ENCODE measurements around the gene LRRC26.
"Not testable (repeated sequence)": the region's sequence is repeated elsewhere in the genome, so short reads cannot be mapped to it uniquely, and the experiment has no call there.

The LRRC26 gene

GRCh38 chr9:137128158-137128861, 41.5 kb downstream of the LRRC26 start:
- H3K9me3 ChIP-seq (ENCODE audit: control insufficient read depth in 2 of 2, low read length in 2 of 2), result peaks cover 0 to 3% of the 10 kb centered on the region in 2 donors
- H3K4me1 ChIP-seq (ENCODE audit: control insufficient read depth, insufficient read depth, low read length), result peaks cover 17% of the 10 kb centered on the region
- no peak overlapping the region for H3K9ac ChIP-seq (ENCODE audit: low read length in 2 of 2)
- H3K27me3 ChIP-seq (ENCODE audit: control insufficient read depth in 1 of 2, insufficient read depth in 2 of 2, low read length in 2 of 2), result peaks cover 0 to 4% of the 10 kb centered on the region in 2 donors
- peak overlapping the region; percentile 64 to 76 for H3K4me3 ChIP-seq (ENCODE audit: low read length in 2 of 2)
- no peak overlapping the region for H3K27ac ChIP-seq (ENCODE audit: low read length)
- H3K36me3 ChIP-seq (ENCODE audit: control insufficient read depth in 2 of 2, insufficient read depth in 2 of 2, low read length in 2 of 2), result no peaks in the 10 kb centered on the region

GRCh38 chr9:137127301-137128157, 42.3 kb downstream of the LRRC26 start:
- H3K36me3 ChIP-seq (ENCODE audit: control insufficient read depth in 2 of 2, insufficient read depth in 2 of 2, low read length in 2 of 2), result no peaks in the 10 kb centered on the region
- H3K27me3 ChIP-seq (ENCODE audit: control insufficient read depth in 1 of 2, insufficient read depth in 2 of 2, low read length in 2 of 2), result peaks cover 0 to 4% of the 10 kb centered on the region in 2 donors
- H3K9ac ChIP-seq (ENCODE audit: low read length in 2 of 2), result no peak overlapping the region
- peaks cover 17% of the 10 kb centered on the region for H3K4me1 ChIP-seq (ENCODE audit: control insufficient read depth, insufficient read depth, low read length)
- H3K9me3 ChIP-seq (ENCODE audit: control insufficient read depth in 2 of 2, low read length in 2 of 2), result peaks cover 0 to 3% of the 10 kb centered on the region in 2 donors
- H3K4me3 ChIP-seq (ENCODE audit: low read length in 2 of 2), result peak overlapping the region in 1 of 2 donors; percentile 35
- H3K27ac ChIP-seq (ENCODE audit: low read length), result no peak overlapping the region

GRCh38 chr9:137126786-137127185, 43.1 kb downstream of the LRRC26 start:
- H3K4me1 ChIP-seq (ENCODE audit: control insufficient read depth, insufficient read depth, low read length), result peaks cover 17% of the 10 kb centered on the region
- H3K9me3 ChIP-seq (ENCODE audit: control insufficient read depth in 2 of 2, low read length in 2 of 2), result peaks cover 0 to 3% of the 10 kb centered on the region in 2 donors
- H3K27me3 ChIP-seq (ENCODE audit: control insufficient read depth in 1 of 2, insufficient read depth in 2 of 2, low read length in 2 of 2), result peaks cover 0 to 4% of the 10 kb centered on the region in 2 donors
- no peak overlapping the region for H3K27ac ChIP-seq (ENCODE audit: low read length)
- H3K36me3 ChIP-seq (ENCODE audit: control insufficient read depth in 2 of 2, insufficient read depth in 2 of 2, low read length in 2 of 2), result no peaks in the 10 kb centered on the region
- H3K4me3 ChIP-seq (ENCODE audit: low read length in 2 of 2), result no peak overlapping the region
- H3K9ac ChIP-seq (ENCODE audit: low read length in 2 of 2), result no peak overlapping the region

GRCh38 chr9:137123952-137124462, 45.8 kb downstream of the LRRC26 start:
- not testable (repeated sequence) for H3K9me3 ChIP-seq (ENCODE audit: control insufficient read depth in 2 of 2, low read length in 2 of 2); H3K36me3 ChIP-seq (ENCODE audit: control insufficient read depth in 2 of 2, insufficient read depth in 2 of 2, low read length in 2 of 2); H3K27ac ChIP-seq (ENCODE audit: low read length); H3K4me3 ChIP-seq (ENCODE audit: low read length in 2 of 2); H3K27me3 ChIP-seq (ENCODE audit: control insufficient read depth in 1 of 2, insufficient read depth in 2 of 2, low read length in 2 of 2); H3K9ac ChIP-seq (ENCODE audit: low read length in 2 of 2)
- peaks cover 11% of the 10 kb centered on the region for H3K4me1 ChIP-seq (ENCODE audit: control insufficient read depth, insufficient read depth, low read length)

GRCh38 chr9:137123468-137123837, 46.4 kb downstream of the LRRC26 start:
- H3K4me1 ChIP-seq (ENCODE audit: control insufficient read depth, insufficient read depth, low read length), result peaks cover 5% of the 10 kb centered on the region
- H3K9me3 ChIP-seq (ENCODE audit: control insufficient read depth in 2 of 2, low read length in 2 of 2), result no peaks in the 10 kb centered on the region
- H3K27me3 ChIP-seq (ENCODE audit: control insufficient read depth in 1 of 2, insufficient read depth in 2 of 2, low read length in 2 of 2), result no peaks in the 10 kb centered on the region
- no peaks in the 10 kb centered on the region for H3K36me3 ChIP-seq (ENCODE audit: control insufficient read depth in 2 of 2, insufficient read depth in 2 of 2, low read length in 2 of 2)
- no peak overlapping the region for H3K9ac ChIP-seq (ENCODE audit: low read length in 2 of 2)
- no peak overlapping the region for H3K4me3 ChIP-seq (ENCODE audit: low read length in 2 of 2)
- no peak overlapping the region for H3K27ac ChIP-seq (ENCODE audit: low read length)

GRCh38 chr9:137122796-137123467, 46.9 kb downstream of the LRRC26 start:
- not testable (repeated sequence) for H3K9me3 ChIP-seq (ENCODE audit: control insufficient read depth in 2 of 2, low read length in 2 of 2); H3K27ac ChIP-seq (ENCODE audit: low read length); H3K27me3 ChIP-seq (ENCODE audit: control insufficient read depth in 1 of 2, insufficient read depth in 2 of 2, low read length in 2 of 2); H3K36me3 ChIP-seq (ENCODE audit: control insufficient read depth in 2 of 2, insufficient read depth in 2 of 2, low read length in 2 of 2); H3K4me3 ChIP-seq (ENCODE audit: low read length in 2 of 2); H3K4me1 ChIP-seq (ENCODE audit: control insufficient read depth, insufficient read depth, low read length); H3K9ac ChIP-seq (ENCODE audit: low read length in 2 of 2)

- H3K27ac ChIP-seq (ENCODE audit: low read length); H3K4me3 ChIP-seq (ENCODE audit: low read length in 2 of 2); H3K27me3 ChIP-seq (ENCODE audit: control insufficient read depth in 1 of 2, insufficient read depth in 2 of 2, low read length in 2 of 2); H3K36me3 ChIP-seq (ENCODE audit: control insufficient read depth in 2 of 2, insufficient read depth in 2 of 2, low read length in 2 of 2); H3K9me3 ChIP-seq (ENCODE audit: control insufficient read depth in 2 of 2, low read length in 2 of 2); H3K4me1 ChIP-seq (ENCODE audit: control insufficient read depth, insufficient read depth, low read length); H3K9ac ChIP-seq (ENCODE audit: low read length in 2 of 2): not testable (repeated sequence)
These were observed 47.7 kb downstream of the LRRC26 start for GRCh38 chr9:137121927-137122795.

All from stomach smooth muscle (tissue), 2 donors.